ENCODE measurements around the gene DMD. TPM values are rescaled to one million over a fixed set of nuclear protein-coding genes. Genes with fewer than 3 reads are reported as not detected.

DMD gene
- total RNA-seq, 2 experiments from 2014 or later: 0.27 to 0.49 TPM

DNA sequence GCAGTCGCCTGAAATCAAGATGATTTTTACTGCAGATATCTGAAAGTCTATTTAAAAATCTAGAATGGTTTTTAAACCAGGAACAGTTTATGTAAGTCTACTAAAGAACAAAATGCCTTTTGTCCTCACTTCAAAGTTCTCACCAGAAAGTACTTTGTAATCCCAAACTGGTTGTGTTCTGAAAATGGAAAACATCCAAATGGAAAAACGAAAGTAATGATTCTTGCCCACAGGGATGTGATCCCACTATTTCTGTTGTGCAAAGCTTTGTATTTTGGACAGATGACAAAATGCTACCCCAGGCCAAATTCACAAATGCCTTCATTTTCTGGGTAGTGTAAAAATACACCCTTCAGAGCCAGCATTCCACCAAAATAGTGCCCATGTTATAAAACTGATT is 1874.0 kb downstream of the DMD start:
- POLR2A ChIA-PET: no interaction called here
- Mint-ChIP-seq H3K36me3 (ENCODE audit: low read depth) (no peaks in the 10 kb centered on the region), H3K4me1 (ENCODE audit: low read depth) (no peaks in the 10 kb centered on the region), H3K27me3 (peaks cover 2% of the 10 kb centered on the region), H3K27ac (no peak overlapping the region), H3K9me3 (no peaks in the 10 kb centered on the region), H3K4me3 (no peak overlapping the region)
- DNase-seq (no peak), ATAC-seq (no peak)
- CTCF ChIA-PET: no interaction called here
- intact Hi-C loops (cut with micrococcal nuclease): no loop called here
- TF ChIP-seq, protein P1, sequence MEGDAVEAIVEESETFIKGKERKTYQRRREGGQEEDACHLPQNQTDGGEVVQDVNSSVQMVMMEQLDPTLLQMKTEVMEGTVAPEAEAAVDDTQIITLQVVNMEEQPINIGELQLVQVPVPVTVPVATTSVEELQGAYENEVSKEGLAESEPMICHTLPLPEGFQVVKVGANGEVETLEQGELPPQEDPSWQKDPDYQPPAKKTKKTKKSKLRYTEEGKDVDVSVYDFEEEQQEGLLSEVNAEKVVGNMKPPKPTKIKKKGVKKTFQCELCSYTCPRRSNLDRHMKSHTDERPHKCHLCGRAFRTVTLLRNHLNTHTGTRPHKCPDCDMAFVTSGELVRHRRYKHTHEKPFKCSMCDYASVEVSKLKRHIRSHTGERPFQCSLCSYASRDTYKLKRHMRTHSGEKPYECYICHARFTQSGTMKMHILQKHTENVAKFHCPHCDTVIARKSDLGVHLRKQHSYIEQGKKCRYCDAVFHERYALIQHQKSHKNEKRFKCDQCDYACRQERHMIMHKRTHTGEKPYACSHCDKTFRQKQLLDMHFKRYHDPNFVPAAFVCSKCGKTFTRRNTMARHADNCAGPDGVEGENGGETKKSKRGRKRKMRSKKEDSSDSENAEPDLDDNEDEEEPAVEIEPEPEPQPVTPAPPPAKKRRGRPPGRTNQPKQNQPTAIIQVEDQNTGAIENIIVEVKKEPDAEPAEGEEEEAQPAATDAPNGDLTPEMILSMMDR (IDR thresholded peaks at IDR 0.05): no peak

DNA sequence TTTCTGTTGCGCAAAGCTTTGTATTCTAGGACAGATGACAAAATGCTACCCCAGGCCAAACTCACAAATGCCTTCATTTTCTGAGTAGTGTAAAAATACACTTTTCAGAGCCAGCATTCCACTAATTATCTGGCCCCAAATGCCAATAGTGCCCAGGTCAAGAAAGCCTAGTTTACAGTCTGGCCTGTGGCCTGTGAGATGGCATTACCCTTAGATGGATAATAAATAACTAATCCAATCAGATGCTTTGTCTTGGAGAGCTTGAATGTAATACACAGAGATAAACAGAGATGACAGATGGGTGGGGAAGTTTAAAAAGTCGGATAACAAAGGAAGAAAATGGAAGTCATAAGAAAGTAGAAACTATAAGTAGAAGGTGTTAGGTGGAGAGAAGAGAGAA is 1874.9 kb downstream of the DMD start:
- Mint-ChIP-seq H3K4me3 (no peak overlapping the region), H3K27me3 (peaks cover 2% of the 10 kb centered on the region), H3K36me3 (ENCODE audit: low read depth) (no peaks in the 10 kb centered on the region), H3K4me1 (ENCODE audit: low read depth) (no peaks in the 10 kb centered on the region), H3K9me3 (no peaks in the 10 kb centered on the region), H3K27ac (no peak overlapping the region)
- ChIA-PET CTCF (no interaction called here), POLR2A (no interaction called here)
- intact Hi-C loops (cut with micrococcal nuclease): no loop called here
- ATAC-seq (no peak), DNase-seq (no peak)
- TF ChIP-seq, protein P1 (IDR thresholded peaks at IDR 0.05): no peak

DNA sequence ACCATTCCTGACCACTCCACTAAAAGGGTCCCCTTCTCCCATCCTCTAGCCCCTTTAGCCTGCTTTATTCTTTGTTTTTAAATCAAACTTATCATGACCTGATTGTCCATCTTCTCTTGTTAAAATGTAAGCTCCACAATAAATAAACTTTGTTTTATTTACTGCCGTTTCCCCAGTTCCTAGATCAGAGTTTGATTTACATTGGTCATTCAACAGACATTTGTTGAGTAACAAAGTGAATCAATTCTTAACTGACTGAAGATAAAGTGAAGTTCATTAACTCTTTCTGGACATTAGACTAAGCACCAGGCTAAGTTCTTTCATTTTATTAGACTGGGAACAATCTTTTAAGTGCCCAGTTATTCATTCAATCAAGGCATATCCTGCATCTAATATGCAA is 1876.4 kb downstream of the DMD start:
- intact Hi-C loops (cut with micrococcal nuclease): no loop called here
- Mint-ChIP-seq H3K36me3 (ENCODE audit: low read depth) (no peaks in the 10 kb centered on the region), H3K4me1 (ENCODE audit: low read depth) (no peaks in the 10 kb centered on the region), H3K27ac (no peak overlapping the region), H3K27me3 (peaks cover 2% of the 10 kb centered on the region), H3K4me3 (no peak overlapping the region), H3K9me3 (no peaks in the 10 kb centered on the region)
- CTCF ChIA-PET: no interaction called here
- TF ChIP-seq, protein P1 (IDR thresholded peaks at IDR 0.05): no peak
- no peak for ATAC-seq
- no peak for DNase-seq
- POLR2A ChIA-PET: no interaction called here

DNA sequence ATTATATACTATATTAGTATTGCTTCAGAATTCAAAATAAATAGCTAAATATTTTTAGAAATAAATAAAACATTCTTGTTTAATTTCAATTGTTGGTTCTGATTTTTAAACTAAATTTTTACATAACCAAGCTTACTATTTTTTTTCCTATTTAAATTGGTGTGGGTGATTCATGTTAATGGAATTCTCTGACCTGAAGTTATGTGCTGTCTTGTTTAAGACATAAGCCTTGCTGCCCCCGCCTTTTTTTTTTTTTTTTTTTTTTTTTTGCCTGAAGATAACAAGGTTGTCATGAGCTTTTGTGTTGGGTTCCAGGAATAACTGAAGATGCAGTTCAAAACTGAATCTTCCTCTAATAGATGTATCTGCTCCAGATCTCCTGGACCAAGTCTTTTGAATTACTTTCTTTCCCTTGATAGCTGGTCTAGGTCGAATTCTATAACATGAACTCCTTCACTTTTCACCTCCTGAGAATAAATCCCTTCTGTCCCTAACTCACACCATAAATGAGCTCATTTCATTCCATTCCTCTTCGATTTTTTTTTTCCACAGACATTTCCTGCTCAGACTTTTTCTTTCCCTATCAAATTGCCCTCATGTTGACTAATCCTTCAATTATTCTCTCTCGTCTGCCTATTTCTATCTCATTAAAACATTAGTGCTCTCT is 1878.1 kb downstream of the DMD start:
- intact Hi-C loops (cut with micrococcal nuclease): no loop called here
- H3K4me1 Mint-ChIP-seq (ENCODE audit: low read depth): no peaks in the 10 kb centered on the region
- H3K4me3 Mint-ChIP-seq: no peak overlapping the region
- TF ChIP-seq, protein P1 (IDR thresholded peaks at IDR 0.05): no peak
- ATAC-seq: no peak
- ChIA-PET POLR2A (no interaction called here), CTCF (no interaction called here)
- DNase-seq: no peak
- H3K27me3 Mint-ChIP-seq: peaks cover 2% of the 10 kb centered on the region
- H3K9me3 Mint-ChIP-seq: no peaks in the 10 kb centered on the region
- H3K27ac Mint-ChIP-seq: no peak overlapping the region
- no peaks in the 10 kb centered on the region for H3K36me3 Mint-ChIP-seq (ENCODE audit: low read depth)

DNA sequence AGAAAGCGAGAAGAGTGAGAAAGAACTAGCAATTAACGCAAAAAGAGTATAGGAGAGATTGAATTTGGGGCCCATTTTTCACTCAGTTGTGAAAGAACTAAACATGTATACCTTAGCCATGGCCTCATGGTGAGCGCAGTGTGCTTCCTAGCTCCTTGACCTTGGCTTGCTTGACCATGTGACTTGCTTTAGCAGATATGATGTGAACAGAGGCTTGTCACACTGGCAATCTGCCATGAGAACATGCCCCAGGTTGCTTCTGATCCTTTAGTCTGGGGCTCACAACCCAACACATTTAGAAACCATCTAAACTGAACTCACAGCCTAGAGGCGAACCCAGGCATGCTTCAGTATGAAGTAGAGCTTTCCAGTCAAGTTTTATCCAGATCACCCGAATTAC is 1879.4 kb downstream of the DMD start:
- DNase-seq: no peak
- POLR2A ChIA-PET: no interaction called here
- H3K27ac Mint-ChIP-seq: no peak overlapping the region
- CTCF ChIA-PET: no interaction called here
- peaks cover 2% of the 10 kb centered on the region for H3K27me3 Mint-ChIP-seq
- H3K36me3 Mint-ChIP-seq (ENCODE audit: low read depth): no peaks in the 10 kb centered on the region
- no peak overlapping the region for H3K4me3 Mint-ChIP-seq
- no peak for ATAC-seq
- no peaks in the 10 kb centered on the region for H3K4me1 Mint-ChIP-seq (ENCODE audit: low read depth)
- H3K9me3 Mint-ChIP-seq: no peaks in the 10 kb centered on the region
- intact Hi-C loops (cut with micrococcal nuclease): no loop called here
- TF ChIP-seq, protein P1 (IDR thresholded peaks at IDR 0.05): no peak
